Activated CD4-positive, alpha-beta T cell treated with anti-CD3 and anti-CD28 coated beads, Interleukin-2, amount 10 ng/mL, durations not matched to agents 7 days and 5 days (primary cell): ENCODE results near the gene PLCB2. TPM values are rescaled to one million over a fixed set of nuclear protein-coding genes. Genes with fewer than 3 reads are reported as not detected.

ENCODE experiments used
- CTCF ChIA-PET: fragments of 350-600 bp; sonication (Branson Sonifier 250); formaldehyde crosslinking; loops from one replicate; lab custom pipeline; 2021; ENCODE audit warnings: antibody characterized with exemption; lab: Charles Lee
- POLR2A ChIA-PET: fragments of 350-600 bp; sonication (Branson Sonifier 250); formaldehyde crosslinking; loops from one replicate; lab custom pipeline; 2021; ENCODE audit warnings: antibody characterized with exemption; lab: Charles Lee
- DNase-seq: peaks from one replicate; pipeline ENCODE4 v3.0.0-alpha.2; 2020
- H3K27ac Mint-ChIP-seq: one replicate; pipeline ENCODE4 v1.8.0; 2021; ENCODE audit warnings: mild to moderate bottlenecking, moderate library complexity, mixed read lengths
- H3K27me3 Mint-ChIP-seq: one replicate; pipeline ENCODE4 v1.8.0; 2021; ENCODE audit warnings: mixed read lengths
- H3K36me3 Mint-ChIP-seq: one replicate; pipeline ENCODE4 v1.8.0; 2021; ENCODE audit warnings: low read depth, mixed read lengths
- H3K4me1 Mint-ChIP-seq: one replicate; pipeline ENCODE4 v1.8.0; 2021; ENCODE audit warnings: mixed read lengths
- H3K4me3 Mint-ChIP-seq: one replicate; pipeline ENCODE4 v1.8.0; 2021; ENCODE audit warnings: mild to moderate bottlenecking, moderate library complexity, mixed read lengths
- H3K9me3 Mint-ChIP-seq: one replicate; pipeline ENCODE4 v1.8.0; 2021; ENCODE audit warnings: mixed read lengths
- total RNA-seq, 2 experiments: library from RNA; stranded (reverse); gene quantifications; one replicate each; pipeline ENCODE4 v1.2.3, GENCODE V29; 2021

PLCB2 gene
- total RNA-seq, 2 experiments from 2014 or later, result 195 to 196 TPM

- peaks cover 10% of the 10 kb centered on the region for H3K27me3 Mint-ChIP-seq
- H3K4me3 Mint-ChIP-seq, result no peak overlapping the region
- no peaks in the 10 kb centered on the region for H3K36me3 Mint-ChIP-seq
- DNase-seq, result no peak
- H3K4me1 Mint-ChIP-seq, result peaks cover under 1% of the 10 kb centered on the region
- H3K27ac Mint-ChIP-seq, result no peak overlapping the region
- CTCF ChIA-PET, result interaction anchor here (0.8 to 1.6 kb wide), 7 partner anchors 11 to 94 kb away, joined by 3 to 6 read pairs (median 3); no protein-coding TSS in a partner anchor
- H3K9me3 Mint-ChIP-seq, result no peaks in the 10 kb centered on the region
- POLR2A ChIA-PET, result no interaction called here
These were observed 64.5 kb downstream of the PLCB2 start for GRCh38 chr15:40243126-40243810.

GRCh38 chr15:40242601-40243000 lies 65.1 kb downstream of the PLCB2 start:
- ChIA-PET CTCF (interaction anchor here (0.9 to 1.1 kb wide), 2 partner anchors 12 to 24 kb away, joined by 3 to 4 read pairs; no protein-coding TSS in a partner anchor), POLR2A (no interaction called here)
- Mint-ChIP-seq H3K9me3 (no peaks in the 10 kb centered on the region), H3K27ac (no peak overlapping the region), H3K4me3 (no peak overlapping the region), H3K4me1 (peaks cover 6% of the 10 kb centered on the region), H3K27me3 (peaks cover 17% of the 10 kb centered on the region), H3K36me3 (no peaks in the 10 kb centered on the region)
- DNase-seq, result no peak

GRCh38 chr15:40242213-40242599 lies 65.5 kb downstream of the PLCB2 start:
- Mint-ChIP-seq H3K27ac (no peak overlapping the region), H3K36me3 (no peaks in the 10 kb centered on the region), H3K27me3 (peaks cover 17% of the 10 kb centered on the region), H3K9me3 (no peaks in the 10 kb centered on the region), H3K4me1 (peaks cover 6% of the 10 kb centered on the region), H3K4me3 (no peak overlapping the region)
- DNase-seq, result no peak
- ChIA-PET POLR2A (no interaction called here), CTCF (interaction anchor here (1.1 kb wide), 1 partner anchor 12 kb away, joined by 4 read pairs; no protein-coding TSS in a partner anchor)

- ChIA-PET CTCF (interaction anchor here (0.6 to 1.1 kb wide), 5 partner anchors 11 to 285 kb away, joined by 3 to 4 read pairs (median 3); no protein-coding TSS in a partner anchor), POLR2A (no interaction called here)
- no peak for DNase-seq
- Mint-ChIP-seq H3K4me3 (no peak overlapping the region), H3K36me3 (no peaks in the 10 kb centered on the region), H3K27me3 (peaks cover 17% of the 10 kb centered on the region), H3K4me1 (peaks cover 6% of the 10 kb centered on the region), H3K9me3 (no peaks in the 10 kb centered on the region), H3K27ac (no peak overlapping the region)
These were observed 66.2 kb downstream of the PLCB2 start for GRCh38 chr15:40241269-40242212.

GRCh38 chr15:40240619-40241221 lies 67.0 kb downstream of the PLCB2 start:
- peaks cover 17% of the 10 kb centered on the region for H3K27me3 Mint-ChIP-seq
- POLR2A ChIA-PET, result no interaction called here
- DNase-seq, result no peak
- H3K4me1 Mint-ChIP-seq, result peaks cover 6% of the 10 kb centered on the region
- no peaks in the 10 kb centered on the region for H3K9me3 Mint-ChIP-seq
- CTCF ChIA-PET, result interaction anchor here (0.6 to 1.4 kb wide), 7 partner anchors 7 to 213 kb away, joined by 3 to 4 read pairs (median 3); no protein-coding TSS in a partner anchor
- H3K4me3 Mint-ChIP-seq, result no peak overlapping the region
- no peaks in the 10 kb centered on the region for H3K36me3 Mint-ChIP-seq
- H3K27ac Mint-ChIP-seq, result no peak overlapping the region

GRCh38 chr15:40239693-40240618 lies 67.8 kb downstream of the PLCB2 start:
- POLR2A ChIA-PET, result no interaction called here

GRCh38 chr15:40239404-40239692 lies 68.4 kb downstream of the PLCB2 start:
- no peak for DNase-seq
- POLR2A ChIA-PET, result no interaction called here
- peaks cover 17% of the 10 kb centered on the region for H3K27me3 Mint-ChIP-seq
- no peak overlapping the region for H3K4me3 Mint-ChIP-seq
- peaks cover 6% of the 10 kb centered on the region for H3K4me1 Mint-ChIP-seq
- CTCF ChIA-PET, result interaction anchor here (1.3 to 1.5 kb wide), 4 partner anchors 9 to 35 kb away, joined by 3 to 7 read pairs (median 3); no protein-coding TSS in a partner anchor
- H3K9me3 Mint-ChIP-seq, result no peaks in the 10 kb centered on the region
- H3K27ac Mint-ChIP-seq, result no peak overlapping the region
- no peaks in the 10 kb centered on the region for H3K36me3 Mint-ChIP-seq

More at GRCh38 chr15:40239693-40240618, 67.8 kb downstream of the PLCB2 start:
- Mint-ChIP-seq H3K27ac (no peak overlapping the region), H3K4me1 (peaks cover 6% of the 10 kb centered on the region), H3K36me3 (no peaks in the 10 kb centered on the region), H3K4me3 (no peak overlapping the region), H3K27me3 (peaks cover 17% of the 10 kb centered on the region), H3K9me3 (no peaks in the 10 kb centered on the region)
- CTCF ChIA-PET, result interaction anchor here (0.9 to 1.5 kb wide), 6 partner anchors 8 to 35 kb away, joined by 3 to 7 read pairs (median 3); no protein-coding TSS in a partner anchor
- no peak for DNase-seq

- Mint-ChIP-seq H3K9me3 (no peaks in the 10 kb centered on the region), H3K27ac (no peak within 1 kb of the TSS), H3K27me3 (peaks cover 17% of the 10 kb centered on the region), H3K4me1 (peaks cover 6% of the 10 kb centered on the region), H3K36me3 (no peaks in the 10 kb centered on the region), H3K4me3 (no peak within 1 kb of the TSS)
- ChIA-PET POLR2A (no interaction called here), CTCF (interaction anchor here (0.6 to 1.5 kb wide), 5 partner anchors 9 to 239 kb away, joined by 3 to 7 read pairs (median 3); no protein-coding TSS in a partner anchor)
- DNase-seq, result peak; percentile 22
These were observed 69.0 kb downstream of the PLCB2 start, which contains the start of gene PAK6 for GRCh38 chr15:40238532-40239403. TSS of gene PAK6 (plus strand) at chr15:40239063. CDS start at chr15:40264786, 25,723 bp downstream.

Other genes with a start within 250 kb of the PLCB2 start
- gene BMF, start 199.1 kb downstream of the PLCB2 start, total RNA-seq, result 1 to 10 TPM; 8.5 to 8.6 TPM
- 10 to 100 TPM; 81.1 to 89.0 TPM for gene BUB1B, start 146.9 kb downstream of the PLCB2 start, total RNA-seq
- gene PAK6, start 68.9 kb downstream of the PLCB2 start, total RNA-seq, result under 1 TPM; 0.35 to 0.47 TPM
- under 1 TPM in 1 of 2 experiments, not detected in 1; 0.17 TPM for gene ANKRD63, start 24.9 kb downstream of the PLCB2 start, total RNA-seq
- gene INAFM2, start 15.8 kb upstream of the PLCB2 start, total RNA-seq, result 1 to 10 TPM; 6.6 to 8.5 TPM
- gene CCDC9B, start 33.0 kb upstream of the PLCB2 start, total RNA-seq, result 1 to 10 TPM in 1 of 2 experiments, under 1 TPM in 1; 0.81 to 1.0 TPM
- not detected for gene PHGR1, start 43.1 kb upstream of the PLCB2 start, total RNA-seq
- gene DISP2, start 50.3 kb upstream of the PLCB2 start, total RNA-seq, result 1 to 10 TPM in 1 of 2 experiments, under 1 TPM in 1; 0.60 to 1.4 TPM
- 10 to 100 TPM; 57.5 to 63.3 TPM for gene KNSTRN, start 74.8 kb upstream of the PLCB2 start, total RNA-seq
- 10 to 100 TPM; 38.4 to 47.1 TPM for gene IVD, start 97.9 kb upstream of the PLCB2 start, total RNA-seq
- 10 to 100 TPM; 28.7 to 30.8 TPM for gene BAHD1, start 133.0 kb upstream of the PLCB2 start, total RNA-seq
- 10 to 100 TPM; 14.3 to 14.6 TPM for gene CHST14, start 163.0 kb upstream of the PLCB2 start, total RNA-seq